GM18511 (cell line): ENCODE data around the gene PMPCA.

Experiments
- ATAC-seq: cut with Tn5 transposase; IDR thresholded peaks from one replicate; pipeline ENCODE4 v1.9.1; 2021; ENCODE audit warnings: mild to moderate bottlenecking, moderate library complexity; ENCODE audit not compliant: unreplicated experiment

Gene PMPCA

GRCh38 chr9:136453326-136453725 is 42.9 kb downstream of the PMPCA start:
- ATAC-seq: no peak

GRCh38 chr9:136454026-136454796 is 43.8 kb downstream of the PMPCA start:
- no peak for ATAC-seq

GRCh38 chr9:136455043-136456002 is 44.9 kb downstream of the PMPCA start:
- no peak for ATAC-seq

- no peak for ATAC-seq
These were observed 45.8 kb downstream of the PMPCA start for GRCh38 chr9:136456258-136456657.

DNA sequence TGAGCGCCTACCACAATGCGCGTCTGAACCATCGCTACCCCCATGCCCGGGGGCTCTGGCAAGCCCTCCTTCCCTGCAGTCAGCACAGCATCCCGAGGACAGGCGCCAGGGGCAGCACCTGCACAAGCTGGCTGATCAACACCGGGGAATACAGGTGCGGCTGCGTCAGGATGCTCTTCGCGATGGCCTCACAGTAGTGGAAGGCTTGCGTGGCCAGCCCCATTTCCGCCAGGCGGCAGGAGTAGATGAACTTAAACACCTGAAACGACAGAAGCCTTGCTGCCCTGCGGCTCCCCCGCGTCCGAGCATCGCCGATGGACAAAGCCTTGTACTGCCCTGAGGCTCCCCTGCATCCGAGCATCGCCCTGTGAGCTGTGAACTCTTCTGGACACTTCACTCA is 46.9 kb downstream of the PMPCA start:
- no peak for ATAC-seq

- ATAC-seq: no peak
These were observed 49.0 kb downstream of the PMPCA start for GRCh38 chr9:136459425-136459824.

DNA sequence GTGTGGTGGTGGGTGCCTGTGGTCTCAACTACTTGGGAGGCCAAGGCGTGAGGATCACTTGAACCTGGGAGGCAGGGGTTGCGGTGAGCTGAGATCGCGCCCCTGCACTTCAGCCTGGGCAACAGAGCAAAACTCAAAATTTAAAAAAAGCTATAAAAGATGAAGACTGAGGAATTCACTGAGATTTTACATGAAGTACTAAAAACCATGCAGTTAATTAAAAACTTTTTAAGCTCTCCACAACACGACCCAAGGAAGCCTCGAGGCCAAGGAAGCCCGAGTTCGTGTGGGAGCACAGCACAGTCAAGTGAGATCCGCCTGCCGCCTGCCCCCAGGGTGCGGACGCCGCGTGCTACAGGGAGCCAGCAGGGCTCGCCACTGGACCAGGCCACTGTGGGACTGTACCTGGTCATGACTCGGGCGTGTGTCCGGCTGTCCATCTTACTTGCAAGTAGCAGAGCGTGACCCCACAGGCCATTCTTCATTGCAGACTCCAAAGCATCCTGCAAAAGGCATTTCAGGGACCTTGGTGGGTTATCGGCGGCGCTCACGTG is 50.4 kb downstream of the PMPCA start:
- no peak for ATAC-seq

DNA sequence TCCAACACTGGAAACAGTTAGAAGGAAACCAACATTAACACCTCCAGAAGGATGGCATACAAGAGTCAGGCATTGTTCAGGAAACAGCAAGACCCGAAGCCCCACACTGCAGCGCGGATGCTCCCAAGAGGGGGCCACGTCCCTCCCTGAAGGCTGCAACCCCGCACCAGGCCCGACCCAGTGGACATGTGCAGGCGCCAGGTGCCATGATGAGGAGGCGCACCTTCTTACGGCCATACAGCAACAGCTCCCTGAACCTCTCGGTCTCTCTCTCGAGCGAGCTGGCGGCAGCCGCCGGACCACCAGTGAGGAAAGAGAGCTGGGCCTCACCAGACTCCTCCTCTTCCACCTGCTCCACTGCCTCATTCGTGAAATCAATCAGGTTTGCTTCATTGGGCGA is 52.2 kb downstream of the PMPCA start:
- no peak for ATAC-seq

DNA sequence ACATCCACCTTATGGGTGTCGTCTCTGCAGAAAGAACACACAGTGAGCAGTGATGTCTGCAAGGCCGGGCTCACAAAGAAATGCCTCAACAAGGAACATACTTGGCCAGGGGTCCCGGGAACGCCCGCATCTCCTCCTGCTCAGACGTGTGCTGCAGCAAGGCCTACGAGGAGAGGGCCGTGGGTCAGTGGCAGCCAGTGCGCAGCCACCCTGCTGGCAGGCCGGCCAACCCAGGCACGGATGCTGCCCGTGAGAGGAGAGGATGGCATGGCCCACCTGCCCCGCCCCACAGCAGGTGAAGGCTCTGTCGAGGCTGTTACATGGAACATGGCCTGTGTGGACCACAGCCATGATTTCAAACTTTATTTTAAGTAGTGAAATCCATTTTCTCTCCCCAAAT is 53.1 kb downstream of the PMPCA start:
- no peak for ATAC-seq

DNA sequence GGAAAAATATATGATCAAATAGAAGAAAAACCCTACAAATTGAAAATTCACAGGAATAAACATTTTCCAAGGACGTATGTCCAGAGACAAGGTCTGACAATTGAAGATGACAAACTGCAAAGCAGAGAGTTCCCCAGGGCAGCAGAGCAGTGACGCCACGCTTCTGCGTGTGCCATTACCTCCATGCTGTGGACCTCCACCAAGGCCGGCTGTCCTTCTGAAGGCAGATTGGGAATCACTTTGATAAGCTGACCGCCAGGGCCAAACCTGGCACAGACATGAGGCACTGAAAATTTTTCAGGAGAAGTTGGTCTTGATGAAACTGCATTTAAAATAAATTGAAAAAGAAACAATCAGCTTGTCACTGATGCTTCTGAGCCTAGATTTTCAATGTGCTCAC is 53.8 kb downstream of the PMPCA start:
- ATAC-seq: no peak

DNA sequence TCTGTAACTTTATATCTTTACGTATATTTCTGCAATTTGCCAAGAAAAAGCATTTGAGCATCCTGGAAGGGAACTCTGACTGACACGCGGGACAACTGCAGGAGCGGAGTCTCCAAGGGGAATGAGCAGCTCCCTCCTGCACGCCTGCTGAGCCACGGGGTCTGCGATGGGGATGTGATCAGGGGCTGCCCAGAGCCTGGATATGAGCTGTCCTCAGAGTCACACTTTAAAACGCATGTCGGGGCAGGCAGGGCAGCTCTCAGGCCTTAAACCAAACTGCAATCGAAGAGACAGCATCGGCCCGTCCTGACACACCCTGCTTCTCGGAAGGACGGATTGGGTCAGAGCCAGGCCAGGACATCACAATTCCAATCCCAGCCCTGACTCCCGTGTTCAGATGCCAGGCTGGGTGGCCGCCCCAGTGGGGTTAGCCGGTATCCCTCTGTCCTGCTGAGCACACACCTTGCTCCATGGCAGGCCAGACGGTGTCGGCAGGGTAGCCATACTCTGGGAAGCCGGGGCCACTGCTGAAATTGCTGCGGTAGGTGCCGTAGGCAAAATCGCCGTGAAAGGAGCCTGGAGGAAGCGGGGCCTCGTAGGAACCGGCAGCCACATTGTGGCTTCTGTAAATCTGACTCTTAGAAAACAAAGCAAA is 55.2 kb downstream of the PMPCA start:
- no peak for ATAC-seq

- no peak for ATAC-seq
These were observed 55.7 kb downstream of the PMPCA start for GRCh38 chr9:136466155-136466541.

DNA sequence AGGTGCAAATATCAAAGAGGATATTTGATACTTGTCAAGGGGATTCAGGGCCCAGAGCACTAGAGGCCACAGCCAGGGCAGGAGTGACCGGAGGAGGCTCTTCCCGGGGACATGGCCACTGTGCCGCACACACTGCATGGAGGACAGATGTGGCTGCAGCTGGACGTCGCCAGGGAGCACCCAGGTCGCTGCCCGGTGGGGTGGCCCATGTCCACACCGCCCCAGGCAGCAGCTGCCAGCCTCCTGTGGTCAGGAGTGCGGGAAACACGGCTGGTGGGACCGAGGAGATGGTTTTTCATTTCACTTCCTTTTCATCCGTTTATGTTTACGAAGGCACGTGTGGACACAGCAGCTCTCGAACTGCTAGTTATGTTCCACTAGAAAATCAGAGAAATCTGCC is 57.3 kb downstream of the PMPCA start:
- no peak for ATAC-seq

DNA sequence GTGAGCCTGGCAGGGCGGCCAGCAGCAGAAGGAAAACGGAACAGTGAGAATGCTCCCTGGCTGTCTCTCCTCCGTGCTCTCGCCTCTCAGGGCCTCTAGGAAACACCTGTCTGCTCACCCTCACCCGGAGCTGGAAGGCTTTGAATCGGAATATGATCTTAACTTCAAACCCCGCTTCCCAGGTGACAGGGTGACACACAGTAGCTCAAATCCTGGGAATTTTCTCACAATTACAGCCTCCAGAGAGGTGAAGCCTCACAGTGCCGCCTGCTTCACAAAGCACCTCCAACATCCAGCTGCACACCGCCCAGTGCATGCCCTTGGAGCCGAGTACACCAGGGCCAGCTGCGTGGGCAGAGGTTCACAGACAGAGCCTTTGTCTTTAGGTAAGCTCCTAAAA is 59.9 kb downstream of the PMPCA start:
- ATAC-seq: no peak

DNA sequence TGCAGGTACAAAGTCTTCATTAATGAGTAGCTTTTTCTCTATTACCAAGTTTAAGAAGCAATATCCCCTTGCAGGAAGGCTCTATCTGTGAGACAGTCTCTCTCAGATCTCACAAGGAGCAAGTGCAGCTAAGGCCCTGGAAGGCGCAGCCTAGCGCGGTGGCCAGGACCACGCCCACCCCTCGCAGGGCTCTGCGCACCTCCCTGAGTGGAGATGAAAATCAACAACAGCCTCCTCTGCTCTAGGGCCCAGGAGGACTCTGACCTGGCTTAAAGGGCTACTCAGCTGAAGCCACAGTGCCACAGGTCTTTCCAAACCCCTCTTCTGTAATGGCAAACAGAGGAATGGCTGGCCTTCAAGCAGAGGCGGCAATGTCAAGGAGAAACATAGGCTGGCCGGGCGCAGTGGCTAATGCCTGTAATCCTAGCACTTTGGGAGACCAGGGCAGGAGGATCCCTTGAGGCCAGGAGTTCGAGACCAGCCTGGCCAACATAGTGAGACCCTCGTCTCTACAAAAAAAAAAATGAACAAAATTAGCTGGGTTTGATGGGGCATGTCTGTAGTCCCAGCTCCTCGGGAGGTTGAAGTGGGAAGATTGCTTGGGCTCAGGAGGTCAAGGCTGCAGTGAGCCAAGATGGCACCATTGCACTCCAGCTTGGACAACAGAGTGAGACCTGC is 60.5 kb downstream of the PMPCA start:
- ATAC-seq: no peak

- ATAC-seq: no peak
These were observed 61.5 kb downstream of the PMPCA start for GRCh38 chr9:136471802-136472487.

- ATAC-seq: no peak
These were observed 62.3 kb downstream of the PMPCA start for GRCh38 chr9:136472640-136473353.

DNA sequence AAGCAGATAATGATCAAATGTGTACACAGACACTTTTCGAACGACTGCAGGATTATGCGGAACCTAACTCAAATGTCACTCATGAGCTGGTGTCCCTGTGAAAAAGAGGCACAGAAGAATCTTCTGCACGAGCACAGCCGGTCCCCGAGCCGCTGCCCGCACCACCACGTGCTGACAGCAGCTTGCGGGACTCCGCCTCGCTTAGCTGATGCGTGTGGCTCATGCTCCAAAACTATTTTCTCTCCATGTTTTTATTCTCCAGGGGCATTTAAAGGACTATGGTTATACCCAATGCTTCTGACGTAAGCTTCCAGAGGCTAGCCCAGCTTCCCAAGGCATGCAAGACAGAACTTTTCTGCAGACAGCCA is 62.9 kb downstream of the PMPCA start:
- ATAC-seq: no peak
